T follicular helper cell (primary cell): ENCODE data around the gene PROKR1.
"Not testable (repeated sequence)": the region's sequence is repeated elsewhere in the genome, so short reads cannot be mapped to it uniquely, and the experiment has no call there.

ENCODE experiments used
- DNase-seq: peaks from one replicate; pipeline ENCODE4 v3.0.0-alpha.2; 2020; ENCODE audit warnings: low read depth

The PROKR1 gene

DNA sequence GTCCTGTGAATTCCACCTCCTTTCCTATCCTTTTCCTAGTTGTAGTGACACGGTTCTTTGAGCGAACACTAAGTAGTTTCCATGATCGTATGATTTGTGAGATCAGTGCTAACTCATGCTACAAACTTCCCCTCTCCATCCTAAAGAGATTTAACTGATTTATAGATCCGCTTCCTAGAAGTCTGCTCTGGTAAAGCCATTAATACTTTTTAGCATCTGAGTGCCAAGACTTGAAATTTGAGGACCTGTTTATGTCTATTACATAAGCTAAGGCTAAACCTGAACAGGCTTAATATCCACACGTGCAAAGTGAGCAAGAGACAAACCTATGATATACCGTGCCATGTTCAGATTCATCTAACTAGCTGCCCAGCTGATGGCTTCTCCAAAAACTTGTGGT, 14.9 kb downstream of the PROKR1 start:
- DNase-seq: no peak

GRCh38 chr2:68659081-68659480, 15.7 kb downstream of the PROKR1 start:
- no peak for DNase-seq

DNA sequence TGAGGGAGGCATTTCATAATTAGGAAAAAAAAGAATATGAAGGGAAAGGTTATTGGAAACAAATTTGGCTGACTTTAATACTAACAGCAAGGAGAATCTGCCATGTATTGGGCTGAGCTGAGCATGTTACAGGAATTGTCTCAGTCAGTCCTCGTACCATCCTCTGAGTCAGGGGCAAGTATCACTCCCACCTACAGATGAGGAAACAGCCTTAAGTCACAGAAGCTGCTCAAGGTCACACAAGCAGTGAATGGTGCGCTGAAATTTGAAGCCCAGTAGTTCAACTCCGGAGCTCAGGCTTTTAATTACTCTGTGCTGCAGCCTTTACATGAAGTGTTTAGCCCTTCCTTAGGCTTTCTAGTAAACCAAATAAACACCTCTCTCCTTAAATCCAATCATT, 17.3 kb downstream of the PROKR1 start:
- no peak for DNase-seq

- DNase-seq: no peak
Measured at GRCh38 chr2:68662466-68662865, 19.1 kb downstream of the PROKR1 start.

- DNase-seq: no peak
Measured at GRCh38 chr2:68663371-68664156, 20.2 kb downstream of the PROKR1 start.

DNA sequence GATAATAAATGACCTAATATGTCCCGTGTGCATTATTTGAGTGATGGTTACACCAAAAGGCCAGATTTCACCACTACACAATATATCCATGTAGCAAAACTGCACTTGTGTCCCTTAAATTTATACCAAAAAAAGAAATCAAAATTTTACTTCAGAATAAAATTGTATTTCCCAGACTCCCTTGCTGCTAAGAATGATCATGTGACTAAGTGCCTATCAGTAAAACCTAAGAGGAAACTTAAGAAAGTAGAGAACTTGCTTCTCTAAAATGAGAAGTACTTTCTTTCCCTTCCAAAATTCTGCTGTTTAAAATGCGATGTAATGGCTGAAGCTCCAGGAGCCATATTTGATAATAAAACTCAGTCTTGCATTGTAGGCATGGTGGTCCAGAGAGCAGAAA, 24.0 kb downstream of the PROKR1 start:
- DNase-seq: no peak

- no peak for DNase-seq
Measured at GRCh38 chr2:68669651-68670050, 26.3 kb downstream of the PROKR1 start.

DNA sequence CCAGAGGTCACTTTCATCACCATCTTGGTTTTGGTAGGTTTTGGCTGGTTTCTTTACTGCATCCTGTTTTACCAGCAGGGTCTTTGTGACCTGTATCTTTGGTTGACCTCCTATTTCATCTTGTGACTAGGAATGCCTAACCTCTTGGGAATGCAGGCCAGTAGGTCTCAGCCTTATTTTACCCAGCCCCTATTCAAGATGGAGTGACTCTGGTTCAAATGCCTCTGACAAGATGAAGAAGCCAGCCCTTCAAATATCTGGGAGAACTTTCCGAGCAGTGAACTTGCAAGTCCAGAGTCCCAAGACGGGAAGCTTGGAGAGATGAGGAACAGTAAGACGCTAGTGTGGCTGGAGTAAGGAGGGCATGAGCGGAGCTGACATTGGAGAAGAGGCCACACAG, 28.6 kb downstream of the PROKR1 start:
- DNase-seq: no peak

DNA sequence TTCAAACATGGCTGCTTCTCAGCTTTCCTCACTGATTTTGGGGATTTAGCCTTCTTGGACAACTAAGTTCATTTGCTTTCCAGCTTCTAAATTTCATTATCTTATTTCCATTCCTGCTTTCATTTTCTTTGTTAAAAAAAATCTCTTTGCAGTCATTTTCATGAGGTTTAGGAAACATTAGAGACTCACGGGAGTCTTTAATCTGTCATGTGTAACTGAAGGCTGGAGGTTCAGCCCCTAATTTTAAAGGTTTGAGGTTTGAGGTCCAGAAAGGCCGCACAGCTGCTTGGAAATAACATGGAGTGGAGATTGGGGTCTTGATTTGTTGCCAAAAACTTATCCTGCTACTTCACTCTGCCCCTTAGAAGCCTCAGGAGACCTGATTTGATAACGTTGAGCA, 30.3 kb downstream of the PROKR1 start:
- DNase-seq: no peak

DNA sequence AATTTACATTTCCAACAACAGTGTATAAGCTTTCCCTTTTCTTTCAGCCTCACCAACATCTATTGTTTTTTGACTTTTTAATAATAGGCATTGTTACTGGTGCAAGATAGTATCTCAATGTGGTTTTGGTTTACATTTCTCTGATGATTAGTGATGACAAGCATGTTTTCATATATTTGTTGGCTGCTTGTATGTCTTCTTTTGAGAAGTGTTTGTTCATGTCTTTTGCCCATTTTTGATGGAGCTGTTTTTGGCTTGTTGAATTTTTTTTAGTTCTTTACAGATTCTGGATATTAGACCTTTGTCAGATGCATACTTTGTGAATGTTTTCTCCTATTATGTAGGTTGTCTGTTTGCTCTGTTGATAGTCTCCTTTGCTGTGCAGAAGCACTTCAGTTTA, 32.1 kb downstream of the PROKR1 start:
- DNase-seq: no peak

- not testable (repeated sequence) for DNase-seq
Measured at GRCh38 chr2:68677837-68678236, 34.5 kb downstream of the PROKR1 start.

- not testable (repeated sequence) for DNase-seq
Measured at GRCh38 chr2:68679166-68679916, 36.0 kb downstream of the PROKR1 start.

DNA sequence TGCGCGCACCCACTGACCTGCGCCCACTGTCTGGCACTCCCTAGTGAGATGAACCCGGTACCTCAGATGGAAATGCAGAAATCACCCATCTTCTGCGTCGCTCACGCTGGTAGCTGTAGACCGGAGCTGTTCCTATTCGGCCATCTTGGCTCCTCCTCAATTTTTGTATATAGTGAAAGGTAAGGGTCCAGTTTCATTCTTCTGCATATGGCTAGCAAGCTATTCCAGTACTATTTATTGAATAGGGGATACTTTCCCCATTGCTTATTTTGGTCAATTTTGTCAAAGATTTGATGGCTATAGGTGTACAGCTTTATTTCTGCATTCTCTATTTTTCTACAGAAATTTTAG, 36.5 kb downstream of the PROKR1 start:
- not testable (repeated sequence) for DNase-seq

DNA sequence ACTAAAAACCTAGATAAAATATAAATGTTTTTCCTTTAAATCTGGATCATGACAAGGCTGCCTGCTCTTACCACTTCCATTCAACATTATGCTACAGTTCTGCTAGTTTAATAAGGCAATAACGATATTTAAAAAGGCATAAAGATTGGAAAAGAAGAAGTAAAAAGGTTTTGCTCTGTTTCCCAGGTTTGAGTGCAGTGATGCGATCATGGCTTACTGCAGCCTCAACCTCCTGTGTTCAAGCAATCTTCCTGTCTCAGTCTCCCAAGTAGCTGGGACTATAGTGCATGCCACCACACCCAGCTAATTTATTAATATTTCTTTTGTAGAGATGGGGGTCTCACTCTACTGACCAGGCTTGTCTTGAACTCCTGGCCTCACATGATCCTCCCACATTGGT, 40.8 kb downstream of the PROKR1 start:
- DNase-seq: no peak

GRCh38 chr2:68686178-68686577, 42.8 kb downstream of the PROKR1 start:
- DNase-seq: no peak

- no peak for DNase-seq
Measured at GRCh38 chr2:68687018-68687417, 43.6 kb downstream of the PROKR1 start.

GRCh38 chr2:68689553-68690537, 46.5 kb downstream of the PROKR1 start:
- no peak for DNase-seq

GRCh38 chr2:68690851-68691250, 47.5 kb downstream of the PROKR1 start:
- no peak for DNase-seq

DNA sequence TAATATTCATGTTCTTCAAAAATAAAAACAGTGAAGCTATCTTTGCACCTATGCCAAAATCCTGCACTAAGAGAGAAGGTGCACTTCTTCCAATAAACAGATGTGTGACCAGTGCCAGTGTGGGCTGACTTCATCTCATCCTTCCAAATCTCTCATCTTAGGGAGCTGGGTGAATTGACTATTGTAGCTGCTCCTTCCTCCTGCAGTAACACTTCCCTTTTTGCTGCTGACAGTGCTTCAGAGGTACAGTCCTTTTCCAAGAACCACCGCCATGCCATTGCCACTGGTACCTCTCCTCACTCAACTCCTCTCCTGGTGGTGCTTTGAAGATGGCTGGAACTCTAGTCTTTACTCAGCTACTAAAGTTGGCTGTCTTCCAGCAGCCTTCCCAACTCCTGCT, 49.1 kb downstream of the PROKR1 start:
- no peak for DNase-seq

DNA sequence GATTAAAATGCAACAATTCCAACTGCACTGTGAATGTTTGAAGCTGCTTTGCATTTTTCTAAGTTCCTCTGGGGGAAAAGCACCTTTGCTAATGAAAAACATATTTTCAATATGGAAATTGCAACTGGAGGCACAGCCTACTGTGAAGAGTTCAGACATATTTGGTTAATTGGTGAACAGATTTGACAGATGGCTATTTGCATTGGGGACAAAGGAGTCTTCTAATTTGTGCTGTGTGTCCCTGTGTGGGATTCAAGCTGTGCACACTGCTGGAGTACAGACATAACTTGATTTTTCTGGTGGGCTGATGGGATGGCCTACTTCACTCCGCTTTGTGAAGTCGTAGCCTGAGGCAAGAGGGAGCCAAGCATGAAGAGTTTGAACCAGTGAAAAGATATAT, 50.6 kb downstream of the PROKR1 start:
- no peak for DNase-seq

GRCh38 chr2:68695971-68696370, 52.6 kb downstream of the PROKR1 start:
- DNase-seq: no peak

GRCh38 chr2:68696554-68696953, 53.2 kb downstream of the PROKR1 start:
- DNase-seq: no peak
